H1 (cell line): ENCODE measurements around the gene LHFPL6. TPM values are rescaled to one million over a fixed set of nuclear protein-coding genes. Genes with fewer than 3 reads are reported as not detected.

ENCODE experiments used
- CTCF ChIA-PET: fragments of 300-600 bp; sonication (Branson Sonifier 250); formaldehyde crosslinking; loops from one replicate; lab custom pipeline; 2021; ENCODE audit not compliant: partially characterized antibody; lab: Charles Lee
- POLR2A ChIA-PET: fragments of 300-600 bp; sonication (Branson Sonifier 250); formaldehyde crosslinking; loops from one replicate; lab custom pipeline; 2021; ENCODE audit warnings: inconsistent platforms; ENCODE audit not compliant: partially characterized antibody; lab: Charles Lee
- DNase-seq, 2 experiments: peaks; one replicate each; pipeline versions ENCODE4 v3.0.0 to v3.0.0-alpha.2; 2010 to 2022; ENCODE audit warnings: low spot score in 2 of 2, low read depth in 1 of 2, mixed read lengths in 1 of 2
- FAIRE-seq: peaks from 2 replicates; lab custom pipeline; 2011; peaks lifted over from hg19 to GRCh38; lab: Jason Lieb, UNC
- H2AFZ ChIP-seq: 2 replicates; pipeline ENCODE4 v1.8.1; 2012; ENCODE audit warnings: low read length, inconsistent platforms
- H2AK5ac ChIP-seq: 2 replicates; pipeline ENCODE4 v1.6.1; 2013; ENCODE audit warnings: low read depth, low read length
- H2BK120ac ChIP-seq: replicated peaks from 2 replicates; pipeline ENCODE3; 2013; ENCODE audit warnings: low read depth, low read length, inconsistent platforms
- H2BK12ac ChIP-seq: 2 replicates; pipeline ENCODE4 v1.6.1; 2013; ENCODE audit warnings: low read depth, low read length
- H2BK15ac ChIP-seq: 2 replicates; pipeline ENCODE4 v1.6.1; 2013; ENCODE audit warnings: low read length
- H2BK20ac ChIP-seq: 2 replicates; pipeline ENCODE4 v1.6.1; 2013; ENCODE audit warnings: low read length
- H2BK5ac ChIP-seq: 2 replicates; pipeline ENCODE4 v1.6.1; 2013; ENCODE audit warnings: low read depth, low read length
- H3K14ac ChIP-seq: 2 replicates; pipeline ENCODE4 v1.6.1; 2013; ENCODE audit warnings: inconsistent platforms; ENCODE audit not compliant: insufficient read length
- H3K18ac ChIP-seq: 2 replicates; pipeline ENCODE4 v1.6.1; 2013; ENCODE audit warnings: low read length; ENCODE audit errors: extremely low read depth
- H3K23ac ChIP-seq: 2 replicates; pipeline ENCODE4 v1.6.1; 2013; ENCODE audit warnings: inconsistent platforms; ENCODE audit not compliant: insufficient read length
- H3K23me2 ChIP-seq: 2 replicates; pipeline ENCODE4 v1.6.1; 2013; ENCODE audit warnings: low read depth, low read length
- H3K27ac ChIP-seq: 2 replicates; pipeline ENCODE4 v1.6.1; 2011; ENCODE audit warnings: low read depth, low read length, inconsistent platforms
- H3K27me3 ChIP-seq, 4 experiments: replicated peaks in 1 of 4; 1 replicate in 1 of 4; 2 replicates in 3 of 4; pipeline versions ENCODE4 v1.6.1 to v1.8.1; 2011 to 2013; ENCODE audit warnings: low read length in 3 of 4, mild to moderate bottlenecking in 3 of 4, inconsistent platforms in 2 of 4, mixed read lengths in 2 of 4, moderate library complexity in 1 of 4; ENCODE audit not compliant: control insufficient read depth in 3 of 4, insufficient read depth in 3 of 4; ENCODE audit errors: extremely low read depth in 1 of 4
- H3K36me3 ChIP-seq, 4 experiments: 2 replicates each; pipeline versions ENCODE4 v1.6.1 to v1.8.1; 2011 to 2013; ENCODE audit warnings: mild to moderate bottlenecking in 4 of 4, low read length in 3 of 4, moderate library complexity in 2 of 4, control low read depth in 1 of 4, inconsistent platforms in 1 of 4; ENCODE audit not compliant: insufficient read depth in 4 of 4, control insufficient read depth in 2 of 4
- H3K4ac ChIP-seq: replicated peaks from 2 replicates; pipeline ENCODE3; 2013; ENCODE audit warnings: low read length, low read depth, mixed read lengths, inconsistent platforms; ENCODE audit not compliant: insufficient read length
- H3K4me1 ChIP-seq, 4 experiments: replicated peaks in 1 of 4; 1 replicate in 1 of 4; 2 replicates in 3 of 4; pipeline versions ENCODE4 v1.6.1 to v1.8.1; 2011 to 2013; ENCODE audit warnings: low read length in 3 of 4, inconsistent platforms in 2 of 4, mixed read lengths in 1 of 4; ENCODE audit not compliant: insufficient read depth in 4 of 4, control insufficient read depth in 3 of 4
- H3K4me2 ChIP-seq, 2 experiments: 2 replicates each; pipeline versions ENCODE4 v1.6.1 to v1.8.1; 2011 to 2013; ENCODE audit warnings: low read depth in 2 of 2, low read length in 2 of 2, control low read depth in 1 of 2, inconsistent platforms in 1 of 2, mild to moderate bottlenecking in 1 of 2; ENCODE audit not compliant: insufficient read depth in 1 of 2
- H3K4me3 ChIP-seq, 4 experiments: fragments of 200-600, 300-600 bp in 1 of 4; sonication (generic), shearing (Covaris generic), sonication (Bioruptor Twin) in 1 of 4; 2 replicates each; pipeline versions ENCODE4 v1.5.1 to v1.8.1; 2011 to 2016; ENCODE audit warnings: low read length in 4 of 4, low read depth in 3 of 4, control low read depth in 2 of 4, inconsistent platforms in 2 of 4, mild to moderate bottlenecking in 2 of 4, mixed read lengths in 1 of 4, moderate library complexity in 1 of 4; ENCODE audit not compliant: insufficient read depth in 2 of 4; ENCODE audit errors: extremely low read depth in 1 of 4
- H3K56ac ChIP-seq: replicated peaks from 2 replicates; pipeline ENCODE3; 2013; ENCODE audit warnings: low read depth, mild to moderate bottlenecking, mixed read lengths, low read length, inconsistent platforms; ENCODE audit not compliant: insufficient read length
- H3K79me1 ChIP-seq: 2 replicates; pipeline ENCODE4 v1.6.1; 2013; ENCODE audit warnings: low read depth, low read length, control low read depth
- H3K79me2 ChIP-seq, 2 experiments: 2 replicates each; pipeline versions ENCODE4 v1.6.1 to v1.8.1; 2012 to 2013; ENCODE audit warnings: low read length in 2 of 2, mild to moderate bottlenecking in 2 of 2, inconsistent platforms in 1 of 2; ENCODE audit not compliant: insufficient read depth in 2 of 2, control insufficient read depth in 1 of 2
- H3K9ac ChIP-seq, 4 experiments: replicated peaks in 1 of 4; 1 replicate in 1 of 4; 2 replicates in 3 of 4; pipeline versions ENCODE4 v1.6.1 to v1.8.1; 2011 to 2013; ENCODE audit warnings: low read depth in 3 of 4, low read length in 3 of 4, control low read depth in 2 of 4, mild to moderate bottlenecking in 2 of 4, moderate library complexity in 2 of 4, inconsistent platforms in 1 of 4; ENCODE audit errors: extremely low read depth in 1 of 4
- H3K9me3 ChIP-seq, 2 experiments: 2 replicates each; pipeline versions ENCODE4 v1.6.1 to v1.8.1; 2012 to 2013; ENCODE audit warnings: mild to moderate bottlenecking in 2 of 2, moderate library complexity in 2 of 2, control low read depth in 1 of 2, inconsistent platforms in 1 of 2, low read depth in 1 of 2, low read length in 1 of 2, mixed read lengths in 1 of 2; ENCODE audit not compliant: insufficient read depth in 2 of 2
- H4K20me1 ChIP-seq, 2 experiments: replicated peaks in 1 of 2; 2 replicates each; pipeline versions ENCODE3 to v1.8.1; 2011 to 2013; ENCODE audit warnings: inconsistent platforms in 2 of 2, low read length in 2 of 2, mild to moderate bottlenecking in 1 of 2; ENCODE audit not compliant: insufficient read depth in 2 of 2, control insufficient read depth in 1 of 2
- H4K5ac ChIP-seq: 2 replicates; pipeline ENCODE4 v1.6.1; 2013; ENCODE audit warnings: low read length, low read depth, mixed read lengths, inconsistent platforms; ENCODE audit not compliant: insufficient read length
- H4K8ac ChIP-seq: 2 replicates; pipeline ENCODE4 v1.8.0; 2013; ENCODE audit warnings: mild to moderate bottlenecking, moderate library complexity, low read length, inconsistent platforms; ENCODE audit not compliant: insufficient read depth; ENCODE audit errors: extremely low read depth
- H4K91ac ChIP-seq: replicated peaks from 2 replicates; pipeline ENCODE3; 2013; ENCODE audit warnings: low read length, mixed read lengths, inconsistent platforms; ENCODE audit not compliant: insufficient read length
- CHD1 ChIP-seq: IDR thresholded peaks from 2 replicates; pipeline ENCODE4 v1.6.1; 2012; ENCODE audit warnings: low read depth, low read length, improper control_type of control experiment
- FOSL1 ChIP-seq: IDR thresholded peaks from 2 replicates; pipeline ENCODE4 v1.6.1; 2011; ENCODE audit warnings: mild to moderate bottlenecking, low read depth, low read length, moderate library complexity; ENCODE audit not compliant: insufficient read depth
- KDM4A ChIP-seq: IDR thresholded peaks from one replicate; pipeline ENCODE4 v1.7.1; 2012; ENCODE audit warnings: low read depth, mild to moderate bottlenecking, moderate library complexity, low read length, inconsistent platforms; ENCODE audit not compliant: severe bottlenecking
- KDM5A ChIP-seq: fragments of 200-600 bp; IDR thresholded peaks from 2 replicates; pipeline ENCODE4 v1.7.1; 2012; ENCODE audit warnings: mild to moderate bottlenecking, low read length, inconsistent platforms, mixed read lengths
- WGBS, 2 experiments: shearing (Covaris generic) in 1 of 2; methylation state at CpG; one replicate each; pipeline versions ENCODE4 v1.1.6 to v1.1.7; 2013 to 2015; ENCODE audit warnings: low lambda C conversion rate in 2 of 2, mixed read lengths in 2 of 2, inconsistent platforms in 1 of 2, low coverage in 1 of 2, missing lambda C conversion rate in 1 of 2; ENCODE audit not compliant: insufficient replicate concordance in 2 of 2, insufficient coverage in 1 of 2, insufficient read length in 1 of 2; ENCODE audit errors: extremely low coverage in 1 of 2, missing lambda C conversion rate in 1 of 2; 5-methylcytosine and 5-hydroxymethylcytosine counted together
- polyA plus RNA-seq, 7 experiments: library from polyadenylated mRNA; depleted of rRNA in 3 of 7; stranded (reverse) in 5 of 7; unstranded in 2 of 7; fragments of >200 nt in 5 of 7; fragments of 200-250 nt in 2 of 7; gene quantifications; 1 replicate in 5 of 7; 2 replicates in 1 of 7; 4 replicates in 1 of 7; pipeline versions ENCODE4 v1.2.1 to v1.2.3, GENCODE V29; 2011 to 2013; ENCODE audit warnings: missing spikeins in 2 of 7, mixed read lengths in 2 of 7
- total RNA-seq: library from RNA; stranded (reverse); fragmentation: NEBNext Ultra II Directional; extraction: Animal tissue kit (Norgen Biotek cat#: 25700); gene quantifications from 2 replicates; pipeline ENCODE4 v1.2.1, GENCODE V29; 2021

Gene LHFPL6
- total and polyA plus RNA-seq, 2 of the 8 experiments (the other 6 are each of a cell fraction or from before 2014, with no cell fraction given), result 7.6 to 17.0 TPM

GRCh38 chr13:39646122-39646521 is 43.1 kb upstream of the LHFPL6 start:
- H3K23me2 ChIP-seq, result no peaks in the 10 kb centered on the region
- no peak overlapping the region for H2BK20ac ChIP-seq
- no peak overlapping the region for H3K18ac ChIP-seq
- H3K4me1 ChIP-seq, result no peaks in the 10 kb centered on the region
- H2BK5ac ChIP-seq, result no peak overlapping the region
- no peak overlapping the region for H3K14ac ChIP-seq
- H2BK120ac ChIP-seq, result no peak overlapping the region
- no peaks in the 10 kb centered on the region for H3K79me1 ChIP-seq
- no peak overlapping the region for H3K27ac ChIP-seq
- no peak overlapping the region for H3K4me3 ChIP-seq
- WGBS, 2 experiments, result 91 to 100% methylated on average over 2 to 4 of the region's 4 CpGs
- H2AK5ac ChIP-seq, result no peak overlapping the region
- no peaks in the 10 kb centered on the region for H3K27me3 ChIP-seq
- no peak overlapping the region for H4K91ac ChIP-seq
- H3K79me2 ChIP-seq, result no peaks in the 10 kb centered on the region
- no peak overlapping the region for H3K23ac ChIP-seq
- no peak overlapping the region for H3K9ac ChIP-seq
- no peak overlapping the region for H2BK12ac ChIP-seq
- no peak overlapping the region for H4K8ac ChIP-seq
- H3K4ac ChIP-seq, result no peak overlapping the region
- H4K20me1 ChIP-seq, result no peaks in the 10 kb centered on the region
- CTCF ChIA-PET, result no interaction called here
- no peak overlapping the region for H4K5ac ChIP-seq
- no peak overlapping the region for H3K56ac ChIP-seq
- POLR2A ChIA-PET, result no interaction called here
- TF ChIP-seq KDM5A (no peak), KDM4A (no peak), CHD1 (no peak), FOSL1 (no peak)
- H2BK15ac ChIP-seq, result no peak overlapping the region
- DNase-seq (no peak), FAIRE-seq (no peak)
- no peak overlapping the region for H2AFZ ChIP-seq
- H3K4me2 ChIP-seq, result no peak overlapping the region
- no peaks in the 10 kb centered on the region for H3K36me3 ChIP-seq
- H3K9me3 ChIP-seq, result no peaks in the 10 kb centered on the region
